CD8-positive, alpha-beta memory T cell (primary cell): ENCODE results near the gene LHX5. TPM values are rescaled to one million over a fixed set of nuclear protein-coding genes. Genes with fewer than 3 reads are reported as not detected.

ENCODE experiments used
- CTCF ChIA-PET: fragments of 350-600 bp; sonication (Branson Sonifier 250); formaldehyde crosslinking; loops from one replicate; lab custom pipeline; 2021; ENCODE audit warnings: antibody characterized with exemption; lab: Charles Lee
- POLR2A ChIA-PET: fragments of 350-600 bp; sonication (Branson Sonifier 250); formaldehyde crosslinking; loops from one replicate; lab custom pipeline; 2021; ENCODE audit warnings: antibody characterized with exemption; lab: Charles Lee
- DNase-seq, 5 donors: peaks; one replicate each; pipeline versions ENCODE4 v3.0.0 to v3.0.0-alpha.2; 2020 to 2022; ENCODE audit warnings: mixed read lengths in 1 of 5
- H3K27ac ChIP-seq: one replicate; pipeline ENCODE4 v1.7.0; 2013; ENCODE audit warnings: low read depth, mild to moderate bottlenecking, low read length, moderate library complexity
- H3K27me3 ChIP-seq: 2 replicates; pipeline ENCODE4 v1.7.0; 2013; ENCODE audit warnings: low read length, mild to moderate bottlenecking; ENCODE audit not compliant: insufficient read depth, poor library complexity, severe bottlenecking
- H3K36me3 ChIP-seq: 2 replicates; pipeline ENCODE4 v1.7.0; 2013; ENCODE audit warnings: mild to moderate bottlenecking, low read length, moderate library complexity; ENCODE audit not compliant: insufficient read depth
- H3K4me1 ChIP-seq: 2 replicates; pipeline ENCODE4 v1.7.0; 2013; ENCODE audit warnings: mild to moderate bottlenecking, low read length, moderate library complexity; ENCODE audit not compliant: insufficient read depth
- H3K4me3 ChIP-seq: 2 replicates; pipeline ENCODE4 v1.7.0; 2013; ENCODE audit warnings: mild to moderate bottlenecking, low read length
- H3K9me3 ChIP-seq: 2 replicates; pipeline ENCODE4 v1.7.0; 2013; ENCODE audit warnings: mild to moderate bottlenecking, low read length
- H3K27ac Mint-ChIP-seq, 8 donors: one replicate each; pipeline ENCODE4 v1.8.0; 2020 to 2021; ENCODE audit warnings: mixed read lengths in 8 of 8, mild to moderate bottlenecking in 6 of 8, inconsistent platforms in 3 of 8, moderate library complexity in 3 of 8
- H3K27me3 Mint-ChIP-seq, 2 donors: one replicate each; pipeline ENCODE4 v1.8.0; 2020 to 2021; ENCODE audit warnings: mixed read lengths in 2 of 2, mild to moderate bottlenecking in 1 of 2, moderate library complexity in 1 of 2
- H3K36me3 Mint-ChIP-seq, 3 donors: one replicate each; pipeline ENCODE4 v1.8.0; 2020 to 2021; ENCODE audit warnings: mixed read lengths in 3 of 3, inconsistent platforms in 1 of 3, mild to moderate bottlenecking in 1 of 3
- H3K4me1 Mint-ChIP-seq, 3 donors: one replicate each; pipeline ENCODE4 v1.8.0; 2020 to 2021; ENCODE audit warnings: mixed read lengths in 3 of 3, inconsistent platforms in 1 of 3, mild to moderate bottlenecking in 1 of 3
- H3K4me3 Mint-ChIP-seq, 7 donors: one replicate each; pipeline ENCODE4 v1.8.0; 2020 to 2021; ENCODE audit warnings: mixed read lengths in 7 of 7, mild to moderate bottlenecking in 6 of 7, moderate library complexity in 4 of 7, inconsistent platforms in 2 of 7
- H3K9me3 Mint-ChIP-seq, 5 donors: one replicate each; pipeline ENCODE4 v1.8.0; 2020 to 2022; ENCODE audit warnings: mixed read lengths in 5 of 5, mild to moderate bottlenecking in 3 of 5, moderate library complexity in 2 of 5, inconsistent platforms in 1 of 5
- polyA plus RNA-seq: library from polyadenylated mRNA; unstranded; fragments of 300-500 nt; fragmentation: Illumina TruSeq; gene quantifications from one replicate; pipeline ENCODE4 v1.2.3, GENCODE V29; 2021
- total RNA-seq, 2 experiments: library from RNA; stranded (reverse); gene quantifications; one replicate each; pipeline ENCODE4 v1.2.3, GENCODE V29; 2021

The LHX5 gene
- total and polyA plus RNA-seq, 3 experiments from 2014 or later, result not detected

GRCh38 chr12:113439606-113440030, 32.1 kb downstream of the LHX5 start:
- Mint-ChIP-seq H3K4me1 (no peaks in the 10 kb centered on the region), H3K4me3 (no peak overlapping the region), H3K27ac (no peak overlapping the region), H3K36me3 (no peaks in the 10 kb centered on the region), H3K27me3 (peaks cover 6 to 23% of the 10 kb centered on the region in 2 donors), H3K9me3 (peaks cover 0 to 2% (median 0%) of the 10 kb centered on the region in 5 donors)
- CTCF ChIA-PET, result no interaction called here
- Histone ChIP-seq H3K9me3 (no peaks in the 10 kb centered on the region), H3K4me1 (no peaks in the 10 kb centered on the region), H3K27ac (no peak overlapping the region), H3K4me3 (no peak overlapping the region), H3K27me3 (no peaks in the 10 kb centered on the region), H3K36me3 (no peaks in the 10 kb centered on the region)
- DNase-seq, result no peak
- POLR2A ChIA-PET, result no interaction called here

DNA sequence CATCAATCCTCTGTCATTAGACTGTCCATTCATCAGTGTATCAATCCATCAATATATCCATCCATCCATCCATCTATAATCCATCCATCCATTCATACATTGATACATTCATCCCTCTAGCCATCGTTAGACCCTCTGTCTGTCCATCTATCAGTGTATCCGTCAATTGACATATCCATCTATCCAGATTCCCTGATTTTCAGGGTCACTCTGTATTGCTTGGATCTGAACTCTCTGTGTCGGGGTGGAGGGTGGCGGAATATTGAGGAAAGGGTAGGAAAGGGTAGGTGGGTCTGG, 32.4 kb downstream of the LHX5 start:
- DNase-seq, result no peak
- Mint-ChIP-seq H3K4me1 (no peaks in the 10 kb centered on the region), H3K27ac (no peak overlapping the region), H3K4me3 (no peak overlapping the region), H3K9me3 (no peaks in the 10 kb centered on the region), H3K36me3 (no peaks in the 10 kb centered on the region), H3K27me3 (peaks cover 6 to 22% of the 10 kb centered on the region in 2 donors)
- no peaks in the 10 kb centered on the region for H3K27me3 ChIP-seq
- H3K4me1 ChIP-seq, result no peaks in the 10 kb centered on the region
- ChIA-PET CTCF (no interaction called here), POLR2A (no interaction called here)
- no peak overlapping the region for H3K27ac ChIP-seq
- no peaks in the 10 kb centered on the region for H3K9me3 ChIP-seq
- no peaks in the 10 kb centered on the region for H3K36me3 ChIP-seq
- H3K4me3 ChIP-seq, result no peak overlapping the region

- no peak for DNase-seq
- no peak overlapping the region for H3K27ac Mint-ChIP-seq
- CTCF ChIA-PET, result no interaction called here
- Histone ChIP-seq H3K27me3 (no peaks in the 10 kb centered on the region), H3K4me3 (no peak overlapping the region), H3K36me3 (no peaks in the 10 kb centered on the region), H3K27ac (no peak overlapping the region), H3K4me1 (no peaks in the 10 kb centered on the region), H3K9me3 (no peaks in the 10 kb centered on the region)
- no peaks in the 10 kb centered on the region for H3K4me1 Mint-ChIP-seq
- peaks cover 6 to 17% of the 10 kb centered on the region in 2 donors for H3K27me3 Mint-ChIP-seq
- no peaks in the 10 kb centered on the region for H3K9me3 Mint-ChIP-seq
- no peaks in the 10 kb centered on the region for H3K36me3 Mint-ChIP-seq
- POLR2A ChIA-PET, result no interaction called here
- H3K4me3 Mint-ChIP-seq, result no peak overlapping the region
Observed at GRCh38 chr12:113438523-113439300, 33.0 kb downstream of the LHX5 start.

- H3K9me3 Mint-ChIP-seq, result no peaks in the 10 kb centered on the region
- CTCF ChIA-PET, result no interaction called here
Observed at GRCh38 chr12:113437729-113438100, 34.0 kb downstream of the LHX5 start.

GRCh38 chr12:113436993-113437728, 34.5 kb downstream of the LHX5 start:
- Mint-ChIP-seq H3K4me1 (no peaks in the 10 kb centered on the region), H3K27ac (no peak overlapping the region), H3K27me3 (peaks cover 0 to 12% of the 10 kb centered on the region in 2 donors), H3K36me3 (no peaks in the 10 kb centered on the region), H3K9me3 (no peaks in the 10 kb centered on the region), H3K4me3 (no peak overlapping the region)
- Histone ChIP-seq H3K36me3 (no peaks in the 10 kb centered on the region), H3K27ac (no peak overlapping the region), H3K9me3 (no peaks in the 10 kb centered on the region), H3K27me3 (no peaks in the 10 kb centered on the region), H3K4me1 (no peaks in the 10 kb centered on the region), H3K4me3 (no peak overlapping the region)
- ChIA-PET CTCF (no interaction called here), POLR2A (no interaction called here)
- no peak for DNase-seq

More at GRCh38 chr12:113437729-113438100, 34.0 kb downstream of the LHX5 start:
- Mint-ChIP-seq H3K4me1 (no peaks in the 10 kb centered on the region), H3K27me3 (peaks cover 0 to 16% of the 10 kb centered on the region in 2 donors), H3K36me3 (no peaks in the 10 kb centered on the region), H3K4me3 (no peak overlapping the region), H3K27ac (no peak overlapping the region)
- POLR2A ChIA-PET, result no interaction called here
- no peak for DNase-seq
- H3K4me3 ChIP-seq, result no peak overlapping the region
- H3K27ac ChIP-seq, result no peak overlapping the region
- H3K36me3 ChIP-seq, result no peaks in the 10 kb centered on the region
- H3K27me3 ChIP-seq, result no peaks in the 10 kb centered on the region
- no peaks in the 10 kb centered on the region for H3K4me1 ChIP-seq
- no peaks in the 10 kb centered on the region for H3K9me3 ChIP-seq

DNA sequence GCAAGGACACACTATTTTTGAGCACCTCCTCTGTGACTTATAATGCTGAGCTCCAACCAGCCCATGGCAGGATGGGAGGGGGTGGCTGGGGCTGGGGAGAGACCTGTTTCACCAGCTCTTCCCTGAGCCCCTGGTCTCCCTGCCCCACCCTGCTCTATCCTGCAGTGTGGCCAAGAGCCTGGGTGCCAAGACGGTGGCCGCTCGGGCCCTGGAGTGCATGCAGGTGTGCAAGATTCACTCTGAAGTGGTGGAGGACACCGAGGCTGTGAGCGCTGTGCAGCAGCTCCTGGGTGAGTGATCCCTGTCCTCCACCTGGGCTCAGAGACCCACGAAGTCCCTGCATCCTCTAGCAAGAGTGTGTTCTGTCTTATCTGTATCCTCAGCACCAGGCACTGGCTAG, 35.1 kb downstream of the LHX5 start:
- Histone ChIP-seq H3K36me3 (no peaks in the 10 kb centered on the region), H3K27me3 (no peaks in the 10 kb centered on the region), H3K4me3 (no peak overlapping the region), H3K4me1 (no peaks in the 10 kb centered on the region), H3K27ac (no peak overlapping the region), H3K9me3 (no peaks in the 10 kb centered on the region)
- no peak for DNase-seq
- CTCF ChIA-PET, result no interaction called here
- no peak overlapping the region for H3K4me3 Mint-ChIP-seq
- peaks cover 0 to 8% of the 10 kb centered on the region in 2 donors for H3K27me3 Mint-ChIP-seq
- no peaks in the 10 kb centered on the region for H3K4me1 Mint-ChIP-seq
- H3K36me3 Mint-ChIP-seq, result no peaks in the 10 kb centered on the region
- no peaks in the 10 kb centered on the region for H3K9me3 Mint-ChIP-seq
- H3K27ac Mint-ChIP-seq, result no peak overlapping the region
- POLR2A ChIA-PET, result no interaction called here

DNA sequence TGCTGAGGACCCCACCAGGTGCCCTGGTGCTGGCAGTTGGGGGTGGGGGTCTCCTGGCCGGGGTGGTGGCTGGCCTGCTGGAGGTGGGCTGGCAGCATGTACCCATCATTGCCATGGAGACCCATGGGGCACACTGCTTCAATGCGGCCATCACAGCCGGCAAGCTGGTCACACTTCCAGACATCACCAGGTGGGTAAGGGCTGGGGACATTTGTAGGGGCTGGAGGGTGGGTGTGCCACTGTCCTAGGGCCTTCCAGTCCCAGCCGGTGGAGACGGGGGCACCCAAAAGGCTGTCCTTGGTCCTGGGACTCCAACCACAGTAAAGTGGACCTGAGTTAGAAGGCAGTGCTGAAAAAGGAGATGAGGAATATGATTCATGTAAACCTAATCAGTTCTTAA, 36.3 kb downstream of the LHX5 start:
- Mint-ChIP-seq H3K4me3 (no peak overlapping the region), H3K4me1 (peaks cover 0 to 2% (median 0%) of the 10 kb centered on the region in 3 donors), H3K9me3 (no peaks in the 10 kb centered on the region), H3K27me3 (peaks cover 6% of the 10 kb centered on the region in 2 donors), H3K27ac (no peak overlapping the region), H3K36me3 (no peaks in the 10 kb centered on the region)
- H3K27ac ChIP-seq, result no peak overlapping the region
- no peak for DNase-seq
- no peaks in the 10 kb centered on the region for H3K9me3 ChIP-seq
- no peaks in the 10 kb centered on the region for H3K36me3 ChIP-seq
- H3K4me3 ChIP-seq, result no peak overlapping the region
- POLR2A ChIA-PET, result no interaction called here
- H3K4me1 ChIP-seq, result no peaks in the 10 kb centered on the region
- CTCF ChIA-PET, result no interaction called here
- H3K27me3 ChIP-seq, result no peaks in the 10 kb centered on the region

DNA sequence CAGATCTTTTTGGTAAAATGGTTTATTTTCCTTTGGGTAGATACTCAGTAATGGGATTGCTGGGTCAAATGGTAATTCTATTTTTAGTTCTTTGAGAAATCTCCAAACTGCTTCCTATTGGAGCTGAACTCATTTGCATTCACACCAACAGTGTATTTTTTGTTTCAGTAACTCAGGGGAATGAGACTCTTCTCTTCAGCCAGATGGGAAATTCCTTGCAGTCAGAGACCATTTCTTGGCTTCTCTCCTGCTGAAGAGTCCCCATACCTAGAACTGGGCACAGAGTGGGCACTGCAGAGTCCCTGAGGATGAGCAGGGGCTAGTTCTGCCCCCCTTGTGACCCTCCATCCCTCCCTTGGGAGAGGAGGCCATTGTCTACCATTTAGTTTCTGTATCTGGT, 38.7 kb downstream of the LHX5 start:
- peaks cover 4% of the 10 kb centered on the region for H3K27me3 ChIP-seq
- H3K36me3 ChIP-seq, result no peaks in the 10 kb centered on the region
- peaks cover 0 to 2% (median 0%) of the 10 kb centered on the region in 3 donors for H3K4me1 Mint-ChIP-seq
- no peak overlapping the region for H3K27ac ChIP-seq
- no peaks in the 10 kb centered on the region for H3K36me3 Mint-ChIP-seq
- H3K4me3 Mint-ChIP-seq, result no peak overlapping the region
- no peak overlapping the region for H3K27ac Mint-ChIP-seq
- no peak for DNase-seq
- no peaks in the 10 kb centered on the region for H3K4me1 ChIP-seq
- CTCF ChIA-PET, result no interaction called here
- no peak overlapping the region for H3K4me3 ChIP-seq
- no peaks in the 10 kb centered on the region for H3K9me3 ChIP-seq
- POLR2A ChIA-PET, result no interaction called here
- H3K9me3 Mint-ChIP-seq, result no peaks in the 10 kb centered on the region
- peaks cover 4 to 16% of the 10 kb centered on the region in 2 donors for H3K27me3 Mint-ChIP-seq
